ENCODE results near the gene ADGRD1.
"Not testable (repeated sequence)": the region's sequence is repeated elsewhere in the genome, so short reads cannot be mapped to it uniquely, and the experiment has no call there.

The ADGRD1 gene

DNA sequence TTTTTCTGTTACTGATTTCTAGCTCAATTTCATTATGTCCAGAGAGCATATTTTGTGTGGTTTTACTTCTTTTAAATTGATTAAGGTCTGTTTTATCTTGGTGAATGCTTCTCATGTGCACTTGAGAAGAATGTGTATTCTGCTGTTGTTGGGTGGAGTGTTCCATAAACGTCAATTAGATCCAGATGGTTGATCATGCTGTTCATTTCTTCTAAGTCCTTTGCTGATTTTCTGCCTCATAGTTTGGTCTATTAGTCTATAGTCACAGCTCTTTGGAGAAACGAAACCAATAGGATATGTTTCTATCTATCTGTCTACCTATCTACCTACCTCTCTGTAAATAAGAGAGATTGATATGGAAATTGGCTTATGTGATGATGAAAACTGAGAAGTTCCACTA lies 17.1 kb upstream of the ADGRD1 start:
- no peak for DNase-seq
- intact Hi-C loops (cut with DNase I), result no loop called here

DNA sequence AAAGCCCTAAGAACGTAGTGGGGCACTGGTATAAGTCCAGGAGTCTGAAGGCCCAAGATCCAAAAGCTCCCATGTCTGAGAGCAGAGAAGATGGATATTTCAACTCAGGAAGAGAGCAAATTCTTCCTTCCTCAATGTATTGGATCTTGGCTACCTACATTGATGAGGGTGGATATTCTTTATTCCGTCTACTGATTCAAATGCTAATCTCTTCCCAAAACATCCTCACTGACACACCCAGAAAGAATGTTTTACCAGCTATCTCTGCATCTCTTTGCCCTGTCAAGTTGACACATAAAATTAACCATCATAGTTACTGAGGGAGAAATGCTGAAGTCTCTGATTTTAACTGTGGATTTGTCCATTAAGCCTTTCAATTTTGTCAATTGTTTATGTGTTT lies 16.6 kb upstream of the ADGRD1 start:
- no peak for DNase-seq
- intact Hi-C loops (cut with DNase I), result no loop called here

DNA sequence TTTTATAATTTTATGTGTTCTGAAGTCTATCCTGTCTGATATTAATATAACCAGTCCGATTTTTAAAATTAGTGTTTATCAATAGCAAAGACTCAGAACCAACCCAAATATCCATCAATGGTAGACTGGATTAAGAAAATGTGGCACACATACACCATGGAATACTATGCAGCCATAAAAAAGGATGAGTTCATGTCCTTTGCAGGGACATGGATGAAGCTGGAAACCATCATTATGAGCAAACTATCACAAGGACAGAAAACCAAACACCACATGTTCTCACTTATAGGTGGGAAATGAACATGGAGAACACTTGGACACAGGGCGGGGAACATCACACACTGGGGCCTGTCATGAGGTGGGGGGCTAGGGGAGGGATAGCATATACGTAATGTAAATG lies 16.2 kb upstream of the ADGRD1 start:
- DNase-seq; intact Hi-C loops (cut with DNase I): not testable (repeated sequence)

DNA sequence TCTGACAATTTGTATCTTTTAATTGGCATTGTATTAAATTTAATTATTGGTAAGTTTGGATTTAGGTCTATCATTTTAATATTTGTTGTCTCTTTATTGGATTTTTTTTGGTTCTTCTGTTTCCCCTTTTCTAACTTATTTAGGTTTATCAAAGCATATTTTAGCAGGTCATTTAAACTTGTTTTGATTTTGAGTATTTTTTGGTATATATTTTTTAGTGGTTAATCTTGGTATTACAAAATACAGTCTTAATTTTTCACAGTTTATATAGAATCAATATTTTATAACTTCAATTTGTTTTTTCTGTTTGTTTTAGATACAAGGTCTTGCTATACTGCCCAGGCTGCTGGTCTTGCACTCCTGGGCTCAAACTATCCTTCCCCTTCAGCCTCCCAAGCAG lies 15.5 kb upstream of the ADGRD1 start:
- intact Hi-C loops (cut with DNase I), result no loop called here
- no peak for DNase-seq

DNA sequence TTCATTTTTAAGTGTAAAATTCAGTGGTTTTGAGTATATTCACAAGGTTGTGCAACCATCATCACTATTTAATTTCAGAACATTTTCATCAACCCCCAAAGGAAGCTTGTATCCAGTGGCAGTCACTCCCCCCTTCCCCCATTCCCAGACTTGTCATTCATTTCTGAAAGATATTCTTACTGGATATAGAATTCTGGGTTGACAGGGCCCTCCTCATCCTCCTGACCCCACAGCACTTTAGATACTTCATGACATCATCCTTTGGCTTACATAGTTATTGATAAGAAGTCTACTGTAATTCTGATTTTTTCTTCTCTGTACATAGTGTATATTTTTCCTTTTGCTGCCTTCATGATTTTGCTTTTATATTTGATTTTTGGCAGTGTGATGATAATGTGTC lies 8.8 kb upstream of the ADGRD1 start:
- no peak for DNase-seq
- intact Hi-C loops (cut with DNase I), result no loop called here

DNA sequence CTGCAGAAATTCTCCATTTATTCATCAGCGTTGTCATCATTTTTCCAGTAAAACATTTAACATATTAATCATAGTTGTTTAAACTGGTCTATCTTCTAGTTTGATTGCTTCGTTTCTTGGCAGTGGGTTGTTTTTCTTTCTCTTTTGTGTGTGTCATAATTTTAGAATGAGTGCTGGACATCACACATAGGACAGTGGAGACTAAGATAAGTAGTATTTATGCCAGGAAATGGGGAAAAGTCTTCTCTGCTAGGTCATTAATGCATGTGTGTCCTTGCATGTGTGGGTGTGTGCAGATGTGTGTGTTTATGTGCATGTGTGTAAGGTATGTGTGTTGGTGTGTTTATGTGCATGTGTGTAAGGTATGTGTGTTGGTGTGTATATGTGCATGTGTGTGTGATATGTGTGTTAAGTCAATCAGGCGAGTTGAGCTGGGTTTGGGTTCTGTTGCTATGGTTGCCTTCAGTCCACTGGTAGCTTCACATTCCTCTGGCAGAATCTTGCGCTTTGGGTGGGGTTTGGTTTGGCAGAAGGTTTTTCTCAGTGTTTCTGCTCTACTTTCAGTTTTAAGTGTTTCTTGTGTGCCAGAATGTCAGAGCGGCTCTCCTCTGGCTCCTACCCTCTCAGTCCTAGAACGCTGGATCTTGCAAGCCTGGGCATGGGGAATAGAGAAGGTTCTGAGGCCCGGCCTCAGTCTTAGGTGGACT lies 7.8 kb upstream of the ADGRD1 start:
- intact Hi-C loops (cut with DNase I), result no loop called here
- DNase-seq, result no peak

DNA sequence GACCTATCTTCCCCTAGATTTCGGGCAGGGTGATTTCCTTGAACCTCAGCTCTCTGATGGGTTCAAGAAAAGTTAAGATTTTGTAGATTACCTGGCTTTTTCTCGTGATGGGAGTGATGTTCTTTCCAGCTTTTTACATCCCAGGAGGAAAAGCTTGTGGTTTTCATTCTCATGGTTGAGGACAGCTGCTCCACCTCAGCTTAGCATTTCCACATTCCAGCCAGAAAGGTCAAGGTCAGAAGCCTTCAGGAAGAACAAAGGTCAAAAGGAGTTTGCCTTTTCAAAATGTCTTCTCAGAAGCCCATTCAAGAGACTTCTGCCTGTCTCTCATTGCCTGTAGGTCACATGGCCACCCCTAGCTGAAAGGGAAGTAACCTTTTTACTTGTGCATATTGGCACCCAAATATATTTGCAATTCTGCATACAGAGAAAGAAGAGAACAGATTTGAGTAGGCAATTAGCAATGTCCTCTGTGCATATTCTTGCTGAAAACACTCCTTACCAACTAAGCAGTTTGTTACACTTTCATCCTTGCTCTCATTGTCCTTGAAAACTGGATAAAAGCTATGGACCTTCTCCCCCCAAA lies 6.6 kb upstream of the ADGRD1 start:
- no peak for DNase-seq
- intact Hi-C loops (cut with DNase I), result no loop called here

DNA sequence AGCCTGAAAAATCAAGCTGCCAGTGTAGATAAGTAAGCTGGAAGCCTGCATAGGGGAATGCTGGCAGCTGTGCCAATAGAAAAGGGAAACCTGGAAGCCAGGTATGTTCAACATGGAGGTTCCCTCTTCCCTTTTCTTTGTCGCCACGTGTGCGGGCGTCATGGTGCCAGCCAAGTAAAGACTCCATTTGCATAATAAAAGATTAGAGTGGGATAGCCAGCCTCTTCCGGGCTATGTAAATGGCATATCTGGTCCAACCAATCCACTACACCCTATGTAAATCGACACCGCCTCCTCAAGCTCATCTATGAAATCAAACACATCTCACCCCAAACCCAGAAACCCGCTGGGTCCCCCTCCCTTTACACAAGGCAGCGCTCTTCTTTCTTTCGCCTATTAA lies 5.6 kb upstream of the ADGRD1 start:
- intact Hi-C loops (cut with DNase I), result no loop called here
- no peak for DNase-seq

DNA sequence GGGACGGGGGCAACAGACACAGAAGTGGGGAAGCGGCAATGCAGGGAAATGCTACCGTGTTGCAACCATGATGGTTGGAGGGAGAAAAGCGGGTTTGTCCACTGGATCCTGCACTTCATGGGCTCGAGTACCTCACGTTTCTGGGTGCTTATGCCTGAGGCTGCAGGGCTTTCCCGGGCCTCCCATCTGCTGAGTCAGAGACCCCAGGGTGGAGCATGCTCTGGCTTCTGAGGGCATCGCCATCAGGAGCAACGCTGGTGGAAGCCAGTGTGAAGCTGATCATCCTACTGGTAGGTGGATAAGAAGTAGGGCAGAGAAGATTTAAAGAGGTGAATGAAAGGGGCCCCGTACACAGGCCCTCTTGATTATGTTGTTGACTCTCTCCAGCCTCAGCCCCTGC lies 5.0 kb upstream of the ADGRD1 start:
- intact Hi-C loops (cut with DNase I), result no loop called here
- DNase-seq, result no peak

DNA sequence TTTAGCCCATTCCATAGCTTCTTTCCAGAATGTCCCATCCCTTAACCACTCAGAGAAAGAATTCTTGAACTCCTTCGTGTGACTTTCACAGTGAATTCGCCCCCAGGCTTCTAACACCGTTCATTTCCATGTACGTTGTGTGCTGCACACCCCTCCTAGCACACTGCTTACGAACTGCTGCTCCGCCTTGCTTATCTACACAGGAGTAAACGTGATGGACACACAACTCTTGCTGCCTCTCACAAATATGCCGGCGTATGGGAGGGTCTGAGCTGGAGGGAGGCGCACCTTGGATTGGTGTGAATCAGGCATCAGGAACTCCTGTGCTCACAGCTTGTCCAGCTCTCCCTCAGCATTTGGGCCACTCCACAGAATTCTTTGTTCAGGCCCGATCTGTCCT lies 3.9 kb upstream of the ADGRD1 start:
- no peak for DNase-seq

DNA sequence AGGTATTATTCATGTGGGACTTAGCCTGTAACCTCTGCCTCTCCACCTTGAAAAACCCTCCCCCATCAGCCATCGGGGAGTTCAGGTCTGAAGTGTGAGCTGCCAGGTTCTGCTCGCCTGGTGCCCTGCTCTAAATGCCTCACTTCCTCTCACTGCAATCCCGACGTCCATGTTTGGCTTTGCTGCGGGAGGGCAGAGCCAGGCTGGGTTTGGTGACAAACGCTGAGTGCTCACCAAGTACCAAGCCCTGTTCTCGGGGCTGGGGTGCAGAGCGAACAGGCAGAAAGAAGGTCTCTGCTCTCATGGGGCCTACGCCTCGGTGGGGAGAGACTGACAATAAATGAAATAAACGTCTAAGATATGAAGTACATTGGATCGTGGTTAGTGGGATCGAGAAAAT lies 2.1 kb upstream of the ADGRD1 start:
- no peak for DNase-seq
- intact Hi-C loops (cut with DNase I), result no loop called here

More for the DNA sequence above, 3.9 kb upstream of the ADGRD1 start:
- intact Hi-C loops (cut with DNase I), result no loop called here

DNA sequence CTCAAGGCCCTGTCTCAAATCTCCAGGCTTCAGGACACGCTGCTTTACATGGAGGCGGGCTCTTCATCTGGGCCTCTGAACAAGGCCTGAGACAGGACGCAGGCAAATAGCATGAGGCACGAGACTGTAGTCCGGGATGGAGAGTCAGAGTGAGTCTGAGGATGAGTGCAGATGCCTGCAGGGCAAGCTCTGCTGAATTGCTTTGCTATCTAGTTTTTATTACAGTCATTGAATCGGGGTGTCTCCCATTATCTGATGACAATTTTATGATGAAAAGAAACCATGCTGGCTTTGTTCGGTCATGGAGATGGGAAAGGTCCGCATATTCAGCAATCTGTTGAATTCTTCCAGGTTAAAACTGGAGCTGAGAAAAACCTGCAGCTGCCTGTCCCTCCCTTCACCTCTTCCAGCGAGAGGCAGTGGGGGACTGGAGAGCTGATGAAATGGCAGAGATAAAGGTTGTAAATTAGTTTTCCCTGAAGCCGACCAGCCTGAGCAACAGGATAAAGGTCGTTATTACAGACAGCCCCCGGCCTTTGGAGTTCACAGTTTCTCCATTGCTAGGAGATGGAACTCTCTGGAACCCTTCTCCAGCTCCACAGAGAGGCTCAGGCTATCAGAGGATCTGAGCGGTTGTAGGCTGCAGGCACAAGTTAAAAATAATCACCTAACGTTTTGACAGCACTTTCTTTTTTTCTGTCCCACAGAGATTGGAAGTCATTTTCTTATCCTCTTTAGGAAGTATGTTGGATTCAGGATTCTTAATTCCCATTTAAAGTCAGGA lies 1.3 kb upstream of the ADGRD1 start:
- intact Hi-C loops (cut with DNase I), result no loop called here
- no peak for DNase-seq

DNA sequence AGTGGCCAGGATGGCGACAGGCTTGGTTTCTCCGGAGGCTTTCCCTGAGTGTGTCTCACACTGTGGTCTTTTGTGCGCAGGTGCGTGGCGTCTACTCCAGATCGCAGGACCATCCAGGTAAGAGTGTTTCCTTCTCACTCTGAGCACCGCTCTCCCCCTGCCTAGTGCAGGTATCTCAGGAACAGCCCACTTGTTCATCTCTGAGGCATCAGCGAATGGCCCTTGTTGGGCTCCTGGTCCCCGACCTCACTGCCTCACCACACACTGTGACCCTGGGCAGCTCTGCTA lies 781 bp downstream of the ADGRD1 start:
- intact Hi-C loops (cut with DNase I), result no loop called here
- DNase-seq, result no peak

DNA sequence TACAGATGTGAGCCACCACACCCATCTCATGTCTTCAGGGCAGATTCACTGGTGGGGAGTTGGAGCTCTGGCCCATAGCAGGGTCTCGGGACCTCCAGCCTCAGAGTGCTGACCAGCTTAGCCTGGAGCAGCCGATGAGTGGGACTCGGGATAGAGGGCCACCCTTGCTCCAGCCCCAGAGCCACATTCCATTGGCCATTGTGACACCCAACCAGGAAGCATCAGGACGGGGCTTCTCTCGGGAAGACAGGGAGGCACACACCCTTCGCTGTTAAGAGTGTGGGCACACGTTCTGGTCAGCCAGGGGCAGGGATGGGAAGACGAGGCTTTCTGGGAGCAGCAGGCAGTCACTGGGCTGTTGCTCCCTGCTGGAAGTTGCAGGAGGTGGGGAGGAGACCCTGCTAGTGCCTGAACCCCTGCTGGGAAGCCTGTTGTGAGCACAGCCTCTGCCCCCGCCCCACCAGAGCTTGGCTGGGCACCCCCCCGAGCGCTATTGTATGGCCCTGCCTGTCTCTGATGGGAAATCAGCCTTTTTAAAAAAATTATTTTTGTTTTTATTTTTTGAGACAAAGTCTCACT lies 1.6 kb downstream of the ADGRD1 start:
- DNase-seq, result no peak
- intact Hi-C loops (cut with DNase I), result no loop called here

DNA sequence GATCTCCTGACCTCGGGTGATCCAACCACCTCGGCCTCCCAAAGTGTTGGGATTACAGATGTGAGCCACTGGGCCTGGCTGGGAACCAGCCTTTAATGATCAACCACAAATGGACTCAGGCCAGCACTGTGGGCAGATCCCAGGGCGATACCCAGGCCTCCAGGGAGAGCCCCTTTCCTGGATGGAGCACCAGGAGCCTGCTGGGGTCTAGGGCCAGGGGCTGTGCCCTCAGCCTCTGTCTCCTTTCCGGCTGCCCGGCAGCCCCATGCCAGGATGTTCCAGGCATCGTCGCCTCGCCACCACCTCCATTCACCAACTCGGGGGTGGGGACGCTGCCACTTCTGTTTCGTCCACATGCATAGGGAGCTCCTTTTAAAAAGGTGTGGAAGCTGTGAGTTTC lies 2.3 kb downstream of the ADGRD1 start:
- intact Hi-C loops (cut with DNase I), result no loop called here
- no peak for DNase-seq

DNA sequence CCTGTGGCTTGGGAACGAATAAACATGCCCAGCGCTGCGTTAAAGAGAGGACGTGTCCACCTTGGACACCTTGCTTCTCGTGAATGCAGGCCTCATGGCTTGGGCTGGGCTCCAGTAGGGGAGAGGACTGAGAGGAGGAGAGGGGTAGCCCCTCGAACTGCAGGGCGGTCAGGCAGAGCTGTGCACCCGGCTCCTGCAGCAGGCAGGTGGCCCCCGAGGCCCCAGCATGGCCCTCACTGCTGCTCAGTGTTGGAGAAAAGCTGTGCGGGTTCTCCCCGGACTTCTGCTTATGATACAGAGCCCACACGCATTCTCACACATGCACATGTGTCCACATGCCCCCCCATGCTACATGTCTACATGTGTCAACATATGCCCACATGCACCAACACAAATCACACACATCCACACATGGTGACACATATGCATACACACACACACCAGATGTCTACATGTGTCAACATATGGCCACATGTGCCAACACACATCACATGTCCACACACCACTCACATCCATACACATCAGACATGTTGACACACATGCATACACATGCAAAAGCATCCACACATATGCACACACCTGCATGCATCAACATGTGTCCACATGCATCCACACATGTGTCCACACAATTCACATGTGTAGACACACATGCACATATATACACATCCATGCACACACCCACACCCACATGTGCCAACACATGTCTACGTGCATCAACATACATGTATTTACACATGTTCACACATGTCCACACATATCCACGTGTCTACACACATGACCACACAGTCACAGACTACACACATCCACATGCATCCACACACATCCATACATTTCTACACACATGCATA lies 3.0 kb downstream of the ADGRD1 start:
- no peak for DNase-seq
- intact Hi-C loops (cut with DNase I), result no loop called here

DNA sequence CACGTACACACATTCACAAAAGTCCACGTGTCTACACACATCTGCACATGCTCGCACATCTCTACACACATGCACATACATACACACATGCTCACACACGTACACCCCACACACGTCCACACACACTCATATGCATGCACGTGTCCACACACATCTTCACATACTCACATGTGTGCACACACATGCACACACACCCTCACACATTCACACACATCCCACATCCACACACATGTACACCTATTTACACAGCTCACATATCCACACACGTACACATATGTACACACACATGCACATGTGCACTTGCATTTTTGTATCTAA lies 3.6 kb downstream of the ADGRD1 start:
- no peak for DNase-seq
- intact Hi-C loops (cut with DNase I), result no loop called here

DNA sequence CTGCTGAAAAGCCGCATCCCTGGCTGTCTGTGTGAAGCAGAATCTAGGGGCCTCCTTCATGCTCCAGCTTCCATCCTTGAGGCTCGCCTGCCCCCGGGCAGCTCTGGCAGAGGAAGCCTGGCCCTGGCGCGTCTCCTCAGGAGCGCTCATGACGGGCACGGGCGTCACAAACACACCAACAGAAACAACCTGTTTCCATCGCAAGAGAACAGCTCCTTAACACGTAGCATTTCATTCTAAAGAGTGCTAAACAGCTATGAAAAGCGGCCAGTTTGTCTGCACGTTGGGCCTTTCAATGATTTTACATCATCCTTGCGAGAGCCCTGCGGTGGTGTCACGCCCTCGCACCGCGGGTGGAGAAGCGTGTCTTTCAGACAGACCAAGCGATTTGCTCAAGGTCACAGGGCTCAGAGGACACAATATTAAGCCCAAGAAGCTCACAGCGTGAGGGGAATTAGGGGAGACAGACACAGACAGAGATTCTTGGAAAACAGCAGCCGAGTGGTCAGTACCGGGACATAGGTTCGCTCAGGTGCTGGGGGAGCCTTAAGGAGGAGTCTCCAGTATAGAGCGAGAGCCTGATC lies 4.9 kb downstream of the ADGRD1 start:
- intact Hi-C loops (cut with DNase I), result no loop called here
- DNase-seq, result no peak

DNA sequence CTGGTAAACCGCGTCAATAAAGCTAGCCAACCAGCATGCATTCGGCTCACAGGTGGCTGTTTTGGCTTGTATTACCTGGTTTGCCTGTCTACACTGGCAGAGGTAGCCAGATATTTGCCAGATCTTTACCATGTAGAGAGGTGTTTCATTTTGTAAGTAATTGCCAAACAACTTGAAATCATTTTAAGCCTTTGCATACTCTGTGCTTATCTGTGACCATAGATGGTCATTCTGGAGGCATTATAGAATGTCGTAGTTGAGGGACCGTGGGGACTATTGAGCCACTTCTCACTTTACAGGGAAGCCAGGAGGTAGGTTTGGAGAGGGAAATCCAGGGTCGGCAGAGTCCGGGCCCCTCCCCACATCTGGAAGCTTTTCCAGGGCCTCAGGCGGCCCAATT lies 5.9 kb downstream of the ADGRD1 start:
- intact Hi-C loops (cut with DNase I), result no loop called here
- no peak for DNase-seq

DNA sequence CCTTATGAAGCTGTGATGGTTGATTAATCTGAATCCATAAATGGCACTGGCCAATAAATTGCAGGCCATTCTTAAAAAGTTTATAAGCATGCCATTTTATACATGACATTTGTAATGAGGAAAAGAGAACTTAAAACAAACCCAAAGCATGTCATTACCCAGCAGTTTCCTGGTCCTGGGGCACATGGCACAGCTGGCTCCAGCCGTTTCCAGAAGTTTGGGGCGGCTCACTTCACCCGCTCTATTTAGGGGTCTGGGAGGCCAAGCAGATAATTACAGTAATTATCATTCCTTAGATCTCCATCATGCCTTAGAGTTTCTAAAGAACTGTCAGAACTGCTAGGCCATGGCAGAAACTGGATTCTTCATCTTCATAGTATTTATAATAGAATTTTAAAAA lies 6.4 kb downstream of the ADGRD1 start:
- intact Hi-C loops (cut with DNase I), result no loop called here
- DNase-seq, result no peak

DNA sequence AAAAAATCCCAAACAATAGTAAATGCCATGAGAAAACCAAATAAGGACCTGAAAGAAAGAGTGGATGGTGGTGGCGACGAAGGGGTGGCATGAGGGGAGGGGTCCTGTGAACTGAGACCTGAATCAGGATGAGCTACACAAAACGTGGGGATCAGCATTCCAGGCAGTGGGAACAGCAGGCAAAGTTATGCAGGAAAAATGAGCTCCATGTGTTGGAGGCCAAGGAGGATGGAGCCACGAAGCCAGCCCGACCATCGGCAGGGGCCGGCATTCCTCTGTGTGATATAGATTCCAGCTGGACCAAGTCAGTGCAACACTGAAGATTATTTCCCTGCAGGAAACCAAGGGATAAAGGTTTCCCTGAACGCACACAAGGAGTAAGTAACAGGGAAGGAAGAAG lies 7.1 kb downstream of the ADGRD1 start:
- intact Hi-C loops (cut with DNase I), result no loop called here
- no peak for DNase-seq

Measured in posterior cingulate gyrus (tissue), 11 donors.